Measurements from ENCODE around the gene COPS3. TPM values are rescaled to one million over a fixed set of nuclear protein-coding genes. Genes with fewer than 3 reads are reported as not detected.

Gene COPS3
- polyA plus RNA-seq, 1 experiment, result 73.3 TPM

DNA sequence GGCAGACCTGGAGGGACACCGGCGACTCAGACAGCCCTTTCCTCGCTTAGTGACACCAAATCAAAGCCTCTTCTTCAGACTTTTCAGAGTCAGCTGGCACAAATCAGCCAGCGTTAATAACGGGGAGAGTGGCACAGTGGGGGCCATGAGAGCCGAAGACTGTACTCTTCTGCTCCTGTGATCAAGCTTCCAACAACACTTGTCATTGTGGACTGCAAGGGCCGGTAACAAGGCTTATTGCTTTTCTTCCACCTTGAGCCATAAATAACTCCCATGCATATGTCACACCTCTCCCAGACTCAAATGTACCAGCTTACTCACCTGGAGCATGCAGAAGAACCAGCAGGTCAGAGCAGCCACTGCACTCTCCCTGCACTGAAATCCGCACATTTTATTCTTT lies 56.9 kb downstream of the COPS3 start:
- ChIA-PET POLR2A (no interaction called here), CTCF (interaction anchor here (0.8 to 1.0 kb wide), 2 partner anchors 11 to 23 kb away, joined by 3 read pairs; no protein-coding TSS in a partner anchor)
- H3K36me3 ChIP-seq (ENCODE audit: control insufficient read depth, insufficient read depth, low read length), result peaks cover 52% of the 10 kb centered on the region

DNA sequence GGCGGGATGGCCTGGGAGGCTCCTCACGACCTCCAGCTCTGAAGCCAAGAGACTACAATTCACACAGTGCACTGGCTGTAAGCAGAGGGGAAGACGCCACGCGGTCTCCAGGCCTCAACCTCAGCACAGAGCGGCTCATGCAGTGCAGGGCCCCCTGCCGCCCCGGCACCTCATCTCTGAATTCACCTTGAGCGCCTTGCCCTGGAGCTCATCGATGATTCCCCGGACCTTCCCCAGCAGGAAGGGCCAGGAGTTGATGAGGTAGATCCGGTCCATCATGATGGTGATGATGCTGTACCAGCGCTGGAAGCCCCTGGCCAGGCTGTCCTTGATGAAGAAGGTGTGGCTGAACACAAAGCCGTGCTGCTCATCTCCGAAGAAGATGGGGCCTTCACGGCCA lies 57.3 kb downstream of the COPS3 start:
- CTCF ChIA-PET, result interaction anchor here (1.0 kb wide), 1 partner anchor 10 kb away, joined by 3 read pairs; no protein-coding TSS in a partner anchor
- TF ChIP-seq CTCF (IDR thresholded peaks at IDR 0.05; ENCODE audit: insufficient read depth, low read depth, low read length), result no peak
- Histone ChIP-seq H3K36me3 (ENCODE audit: control insufficient read depth, insufficient read depth, low read length) (peaks cover 52% of the 10 kb centered on the region), H3K27me3 (ENCODE audit: control insufficient read depth, insufficient read depth, low read length) (no peaks in the 10 kb centered on the region), H3K4me3 (ENCODE audit: low read depth, low read length) (no peak overlapping the region)
- POLR2A ChIA-PET, result no interaction called here
- no peak for DNase-seq (ENCODE audit: low read depth)

More for the DNA sequence above, 56.9 kb downstream of the COPS3 start:
- Histone ChIP-seq H3K4me3 (ENCODE audit: low read depth, low read length) (no peak overlapping the region), H3K27me3 (ENCODE audit: control insufficient read depth, insufficient read depth, low read length) (no peaks in the 10 kb centered on the region)
- no peak for TF ChIP-seq CTCF (IDR thresholded peaks at IDR 0.05; ENCODE audit: insufficient read depth, low read depth, low read length)
- no peak for DNase-seq (ENCODE audit: low read depth)

DNA sequence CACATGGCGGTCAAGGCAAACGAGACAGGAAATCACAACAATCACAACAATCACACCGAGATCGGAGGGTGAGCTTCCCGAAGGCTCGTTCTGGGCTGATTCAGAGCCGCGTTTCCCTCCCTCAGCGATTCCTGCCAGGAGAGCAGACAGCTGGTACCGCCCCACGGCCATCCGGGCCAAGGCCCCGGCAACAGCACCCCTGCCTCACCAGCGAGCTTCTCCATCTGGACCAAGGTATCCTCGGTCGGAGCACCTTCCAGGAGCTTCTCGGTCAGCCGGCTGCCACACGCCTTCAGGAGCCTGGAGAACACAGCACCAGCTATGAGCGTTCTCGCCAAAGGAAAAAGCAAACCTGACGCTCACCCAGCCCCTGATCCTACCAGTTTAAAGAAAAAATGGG lies 59.7 kb downstream of the COPS3 start:
- H3K36me3 ChIP-seq (ENCODE audit: control insufficient read depth, insufficient read depth, low read length), result peaks cover 52% of the 10 kb centered on the region
- TF ChIP-seq CTCF (IDR thresholded peaks at IDR 0.05; ENCODE audit: insufficient read depth, low read depth, low read length), result no peak
- DNase-seq (ENCODE audit: low read depth), result no peak
- ChIA-PET POLR2A (no interaction called here), CTCF (no interaction called here)
- H3K4me3 ChIP-seq (ENCODE audit: low read depth, low read length), result no peak overlapping the region
- H3K27me3 ChIP-seq (ENCODE audit: control insufficient read depth, insufficient read depth, low read length), result no peaks in the 10 kb centered on the region

GRCh38 chr17:17220529-17220928 lies 60.5 kb downstream of the COPS3 start:
- Histone ChIP-seq H3K4me3 (ENCODE audit: low read depth, low read length) (no peak overlapping the region), H3K36me3 (ENCODE audit: control insufficient read depth, insufficient read depth, low read length) (peaks cover 57% of the 10 kb centered on the region), H3K27me3 (ENCODE audit: control insufficient read depth, insufficient read depth, low read length) (no peaks in the 10 kb centered on the region)
- no peak for DNase-seq (ENCODE audit: low read depth)
- no peak for TF ChIP-seq CTCF (IDR thresholded peaks at IDR 0.05; ENCODE audit: insufficient read depth, low read depth, low read length)
- POLR2A ChIA-PET, result no interaction called here
- CTCF ChIA-PET, result no interaction called here

DNA sequence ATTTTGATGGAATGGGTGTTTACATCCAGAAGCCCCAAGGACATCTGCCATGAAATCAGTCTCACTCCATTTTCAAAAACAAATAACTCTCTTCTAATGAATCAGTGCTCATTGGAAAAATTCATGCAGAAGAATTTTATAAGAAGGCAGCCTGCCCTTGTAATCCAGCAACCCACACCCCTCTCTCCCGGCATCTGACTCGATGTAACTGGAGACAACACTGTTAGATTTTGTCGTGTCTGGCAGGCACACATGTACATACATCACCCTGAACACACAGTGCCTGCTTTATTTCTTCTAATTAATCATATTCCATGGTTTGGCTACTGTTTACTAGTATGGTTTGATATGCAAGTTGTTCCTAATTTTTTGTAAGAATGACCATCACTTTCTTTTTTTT lies 63.1 kb downstream of the COPS3 start:
- CTCF ChIA-PET, result no interaction called here
- DNase-seq (ENCODE audit: low read depth), result no peak

More for the DNA sequence above, 63.1 kb downstream of the COPS3 start:
- Histone ChIP-seq H3K27me3 (ENCODE audit: control insufficient read depth, insufficient read depth, low read length) (no peaks in the 10 kb centered on the region), H3K36me3 (ENCODE audit: control insufficient read depth, insufficient read depth, low read length) (peaks cover 53% of the 10 kb centered on the region), H3K4me3 (ENCODE audit: low read depth, low read length) (no peak overlapping the region)
- POLR2A ChIA-PET, result no interaction called here
- no peak for TF ChIP-seq CTCF (IDR thresholded peaks at IDR 0.05; ENCODE audit: insufficient read depth, low read depth, low read length)

Data from BJ (cell line).